ENCODE data around the gene MCRIP1. TPM values are rescaled to one million over a fixed set of nuclear protein-coding genes. Genes with fewer than 3 reads are reported as not detected.

Gene MCRIP1
- total and polyA plus RNA-seq, 7 donors: 20.5 to 187 (median 45.1) TPM

GRCh38 chr17:81819708-81820107, 13.4 kb downstream of the MCRIP1 start:
- H3K4me1 ChIP-seq: peaks cover 20% of the 10 kb centered on the region
- H3K9me3 ChIP-seq: no peaks in the 10 kb centered on the region
- no peak overlapping the region for H3K27ac ChIP-seq
- H3K4me3 ChIP-seq: no peak overlapping the region
- intact Hi-C loops (cut with DNase I): loop anchor here in 1 of 2 donors (5.0 kb wide), 1 partner anchor 38 kb away; no protein-coding TSS in a partner anchor
- DNase-seq (no peak), ATAC-seq (no peak)
- TF ChIP-seq, protein P1, sequence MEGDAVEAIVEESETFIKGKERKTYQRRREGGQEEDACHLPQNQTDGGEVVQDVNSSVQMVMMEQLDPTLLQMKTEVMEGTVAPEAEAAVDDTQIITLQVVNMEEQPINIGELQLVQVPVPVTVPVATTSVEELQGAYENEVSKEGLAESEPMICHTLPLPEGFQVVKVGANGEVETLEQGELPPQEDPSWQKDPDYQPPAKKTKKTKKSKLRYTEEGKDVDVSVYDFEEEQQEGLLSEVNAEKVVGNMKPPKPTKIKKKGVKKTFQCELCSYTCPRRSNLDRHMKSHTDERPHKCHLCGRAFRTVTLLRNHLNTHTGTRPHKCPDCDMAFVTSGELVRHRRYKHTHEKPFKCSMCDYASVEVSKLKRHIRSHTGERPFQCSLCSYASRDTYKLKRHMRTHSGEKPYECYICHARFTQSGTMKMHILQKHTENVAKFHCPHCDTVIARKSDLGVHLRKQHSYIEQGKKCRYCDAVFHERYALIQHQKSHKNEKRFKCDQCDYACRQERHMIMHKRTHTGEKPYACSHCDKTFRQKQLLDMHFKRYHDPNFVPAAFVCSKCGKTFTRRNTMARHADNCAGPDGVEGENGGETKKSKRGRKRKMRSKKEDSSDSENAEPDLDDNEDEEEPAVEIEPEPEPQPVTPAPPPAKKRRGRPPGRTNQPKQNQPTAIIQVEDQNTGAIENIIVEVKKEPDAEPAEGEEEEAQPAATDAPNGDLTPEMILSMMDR (IDR thresholded peaks at IDR 0.05): no peak
- WGBS, 3 donors: 29 to 50% (median 32%) methylated on average over 7 to 13 of the region's 13 CpGs
- H3K36me3 ChIP-seq (ENCODE audit: insufficient read depth in 1 of 2, low read depth in 1 of 2): no peaks in the 10 kb centered on the region
- H3K27me3 ChIP-seq (ENCODE audit: insufficient read depth in 3 of 3, low read length in 2 of 3): peaks cover 0 to 1% (median 0%) of the 10 kb centered on the region in 3 donors

DNA sequence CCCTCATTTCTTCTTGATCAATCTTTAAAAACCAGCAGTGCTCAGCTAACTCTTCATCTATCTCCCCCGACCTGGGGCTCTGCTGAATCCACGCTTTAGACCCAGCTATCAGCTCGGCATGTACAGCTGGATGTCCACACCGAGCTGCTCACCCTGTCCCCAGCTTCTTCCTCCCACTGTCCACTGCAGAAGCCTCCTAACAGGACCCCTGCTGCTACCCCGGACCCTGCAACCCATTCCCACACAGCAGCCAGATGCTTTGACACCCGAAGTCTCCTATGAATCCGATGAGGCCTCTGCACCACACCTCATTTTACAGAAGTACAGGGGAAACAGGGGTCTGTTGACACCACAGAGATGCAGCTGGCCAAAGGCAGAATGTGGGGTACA, 15.3 kb downstream of the MCRIP1 start:
- DNase-seq: no peak
- peaks cover 19% of the 10 kb centered on the region for H3K4me1 ChIP-seq
- no peaks in the 10 kb centered on the region for H3K9me3 ChIP-seq
- no peak overlapping the region for H3K27ac ChIP-seq
- no peak overlapping the region for H3K4me3 ChIP-seq
- TF ChIP-seq, protein P1 (IDR thresholded peaks at IDR 0.05): no peak
- 44 to 53% (median 47%) methylated on average over 7 of the region's 7 CpGs for WGBS, 3 donors
- no peaks in the 10 kb centered on the region for H3K36me3 ChIP-seq (ENCODE audit: insufficient read depth in 1 of 2, low read depth in 1 of 2)
- H3K27me3 ChIP-seq (ENCODE audit: insufficient read depth in 3 of 3, low read length in 2 of 3): peaks cover 0 to 1% (median 0%) of the 10 kb centered on the region in 3 donors
- intact Hi-C loops (cut with DNase I): no loop called here
- ATAC-seq: no peak

GRCh38 chr17:81815646-81815986, 17.5 kb downstream of the MCRIP1 start:
- TF ChIP-seq, protein P1 (IDR thresholded peaks at IDR 0.05): no peak
- Histone ChIP-seq H3K4me3 (no peak overlapping the region), H3K27ac (no peak overlapping the region), H3K4me1 (no peaks in the 10 kb centered on the region), H3K36me3 (ENCODE audit: insufficient read depth in 1 of 2, low read depth in 1 of 2) (no peaks in the 10 kb centered on the region), H3K27me3 (ENCODE audit: insufficient read depth in 3 of 3, low read length in 2 of 3) (peaks cover 0 to 12% (median 1%) of the 10 kb centered on the region in 3 donors), H3K9me3 (no peaks in the 10 kb centered on the region)
- WGBS, 3 donors: 51 to 65% (median 64%) methylated on average over 2 of the region's 2 CpGs
- ATAC-seq (no peak), DNase-seq (no peak)
- intact Hi-C loops (cut with DNase I): no loop called here

DNA sequence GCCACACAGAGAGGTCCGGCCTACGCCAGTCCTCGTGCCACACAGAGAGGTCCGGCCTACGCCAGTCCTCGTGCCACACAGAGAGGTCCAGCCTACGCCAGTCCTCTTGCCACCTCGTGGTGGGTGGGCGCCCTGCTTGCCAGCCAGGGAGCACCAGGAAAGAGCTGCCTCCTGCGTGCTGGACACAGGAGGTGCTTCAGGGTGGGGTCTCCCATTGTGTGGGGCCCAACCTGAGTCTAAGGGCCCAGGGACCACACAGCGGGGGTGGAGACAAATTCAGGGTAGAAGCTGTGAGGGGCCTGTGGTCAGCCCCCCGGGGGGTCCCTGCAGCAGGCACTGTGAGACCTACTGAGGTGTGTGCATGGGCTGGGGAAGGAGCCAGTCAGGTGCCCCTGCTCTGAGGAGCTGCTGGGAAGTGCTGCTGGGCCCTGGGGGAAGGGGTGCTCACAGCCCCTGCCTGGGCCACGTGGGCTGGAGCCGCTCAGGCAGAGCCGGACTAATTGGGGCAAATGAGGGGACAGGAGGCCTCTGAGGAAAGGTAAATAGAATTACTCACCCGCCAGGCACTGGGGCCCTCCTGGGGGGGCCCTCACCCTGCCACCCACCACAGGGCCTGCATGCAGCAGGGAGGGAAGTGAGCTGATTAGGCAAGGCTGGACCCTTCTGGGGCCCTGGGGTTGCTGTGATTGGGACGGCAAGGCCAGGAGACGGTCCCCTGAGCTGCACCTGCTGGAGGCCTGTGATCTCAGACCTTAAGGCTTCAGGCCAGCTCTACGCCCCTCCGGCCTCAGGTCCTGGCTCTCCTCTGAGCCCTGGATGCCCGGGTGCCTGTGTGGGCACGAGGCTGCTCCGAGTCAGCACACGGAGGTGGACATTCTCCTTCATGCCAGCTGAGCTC, 18.1 kb downstream of the MCRIP1 start:
- Histone ChIP-seq H3K4me3 (no peak overlapping the region), H3K27ac (no peak overlapping the region), H3K4me1 (no peaks in the 10 kb centered on the region), H3K36me3 (ENCODE audit: insufficient read depth in 1 of 2, low read depth in 1 of 2) (no peaks in the 10 kb centered on the region), H3K27me3 (ENCODE audit: insufficient read depth in 3 of 3, low read length in 2 of 3) (peaks cover 0 to 16% (median 5%) of the 10 kb centered on the region in 3 donors), H3K9me3 (no peaks in the 10 kb centered on the region)
- ATAC-seq: no peak
- 69 to 76% (median 75%) methylated on average over 20 to 23 of the region's 24 CpGs for WGBS, 3 donors
- TF ChIP-seq, protein P1 (IDR thresholded peaks at IDR 0.05): no peak
- DNase-seq: no peak
- intact Hi-C loops (cut with DNase I): no loop called here
